GM21619 (cell line): Measurements from ENCODE around the gene LRP11.
"Not testable (repeated sequence)": the region's sequence is repeated elsewhere in the genome, so short reads cannot be mapped to it uniquely, and the experiment has no call there.

Source experiments
- ATAC-seq: cut with Tn5 transposase; IDR thresholded peaks from one replicate; pipeline ENCODE4 v1.9.1; 2021; ENCODE audit not compliant: unreplicated experiment

LRP11 gene

GRCh38 chr6:149869275-149869892, 5.2 kb upstream of the LRP11 start:
- no peak for ATAC-seq

- no peak for ATAC-seq
Measured at GRCh38 chr6:149867876-149868640, 3.9 kb upstream of the LRP11 start.

GRCh38 chr6:149864578-149865535, 698 bp upstream of the LRP11 start:
- ATAC-seq: no peak

- peak; percentile 25 for ATAC-seq
Measured at GRCh38 chr6:149862922-149863697, 1.0 kb downstream of the LRP11 start.

- not testable (repeated sequence) for ATAC-seq
Measured at GRCh38 chr6:149862424-149862738, 1.8 kb downstream of the LRP11 start.

GRCh38 chr6:149861603-149862423, 2.3 kb downstream of the LRP11 start:
- no peak for ATAC-seq

GRCh38 chr6:149860834-149861602, 3.1 kb downstream of the LRP11 start:
- ATAC-seq: no peak

GRCh38 chr6:149860513-149860833, 3.7 kb downstream of the LRP11 start:
- no peak for ATAC-seq

GRCh38 chr6:149859938-149860337, 4.2 kb downstream of the LRP11 start:
- ATAC-seq: no peak

- ATAC-seq: no peak
Measured at GRCh38 chr6:149859368-149859767, 4.8 kb downstream of the LRP11 start.

- no peak for ATAC-seq
Measured at GRCh38 chr6:149857541-149857940, 6.6 kb downstream of the LRP11 start.

GRCh38 chr6:149856256-149856994, 7.7 kb downstream of the LRP11 start:
- ATAC-seq: no peak

- ATAC-seq: no peak
Measured at GRCh38 chr6:149855741-149856140, 8.4 kb downstream of the LRP11 start.

- ATAC-seq: no peak
Measured at GRCh38 chr6:149855040-149855654, 9.0 kb downstream of the LRP11 start.

- no peak for ATAC-seq
Measured at GRCh38 chr6:149854532-149854931, 9.6 kb downstream of the LRP11 start.

- not testable (repeated sequence) for ATAC-seq
Measured at GRCh38 chr6:149854017-149854416, 10.1 kb downstream of the LRP11 start.

GRCh38 chr6:149852881-149853280, 11.3 kb downstream of the LRP11 start:
- ATAC-seq: no peak

GRCh38 chr6:149852180-149852579, 12.0 kb downstream of the LRP11 start:
- no peak for ATAC-seq
